Activated CD4-positive, alpha-beta T cell treated with anti-CD3 and anti-CD28 coated beads, Interleukin-2, amount 10 ng/mL, durations not matched to agents 7 days and 5 days (primary cell): ENCODE measurements around the gene ZNF69. TPM values are rescaled to one million over a fixed set of nuclear protein-coding genes. Genes with fewer than 3 reads are reported as not detected.
"Not testable (repeated sequence)": the region's sequence is repeated elsewhere in the genome, so short reads cannot be mapped to it uniquely, and the experiment has no call there.

ENCODE experiments used
- CTCF ChIA-PET: fragments of 350-600 bp; sonication (Branson Sonifier 250); formaldehyde crosslinking; loops from one replicate; lab custom pipeline; 2021; ENCODE audit warnings: antibody characterized with exemption; lab: Charles Lee
- POLR2A ChIA-PET: fragments of 350-600 bp; sonication (Branson Sonifier 250); formaldehyde crosslinking; loops from one replicate; lab custom pipeline; 2021; ENCODE audit warnings: antibody characterized with exemption; lab: Charles Lee
- DNase-seq: peaks from one replicate; pipeline ENCODE4 v3.0.0-alpha.2; 2020
- H3K27ac Mint-ChIP-seq: one replicate; pipeline ENCODE4 v1.8.0; 2021; ENCODE audit warnings: mild to moderate bottlenecking, moderate library complexity, mixed read lengths
- H3K27me3 Mint-ChIP-seq: one replicate; pipeline ENCODE4 v1.8.0; 2021; ENCODE audit warnings: mixed read lengths
- H3K36me3 Mint-ChIP-seq: one replicate; pipeline ENCODE4 v1.8.0; 2021; ENCODE audit warnings: low read depth, mixed read lengths
- H3K4me1 Mint-ChIP-seq: one replicate; pipeline ENCODE4 v1.8.0; 2021; ENCODE audit warnings: mixed read lengths
- H3K4me3 Mint-ChIP-seq: one replicate; pipeline ENCODE4 v1.8.0; 2021; ENCODE audit warnings: mild to moderate bottlenecking, moderate library complexity, mixed read lengths
- H3K9me3 Mint-ChIP-seq: one replicate; pipeline ENCODE4 v1.8.0; 2021; ENCODE audit warnings: mixed read lengths
- total RNA-seq, 2 experiments: library from RNA; stranded (reverse); gene quantifications; one replicate each; pipeline ENCODE4 v1.2.3, GENCODE V29; 2021

ZNF69 gene
- total RNA-seq, 2 experiments from 2014 or later = 4.2 to 4.5 TPM

DNA sequence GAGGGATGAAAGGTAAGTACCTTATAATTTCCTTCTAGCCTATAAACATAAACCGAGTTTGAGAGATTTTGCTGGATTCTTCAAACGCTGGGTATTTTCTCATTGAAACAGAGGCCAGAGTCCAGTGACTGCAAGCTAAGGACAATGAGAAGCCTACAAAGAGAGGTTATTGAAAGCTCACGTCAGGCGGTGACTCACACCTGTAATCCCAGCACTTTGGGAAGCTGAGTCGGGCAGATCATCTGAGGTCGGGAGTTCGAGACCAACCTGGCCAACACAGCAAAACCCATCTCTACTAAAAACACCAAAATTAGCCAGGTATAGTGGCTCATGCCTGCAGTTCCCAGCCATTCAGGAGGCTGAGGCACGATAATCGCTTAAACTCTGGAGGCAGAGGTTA, 15.0 kb upstream of the ZNF69 start:
- Mint-ChIP-seq H3K4me1 (no peaks in the 10 kb centered on the region), H3K27ac (no peak overlapping the region), H3K27me3 (no peaks in the 10 kb centered on the region), H3K9me3 (peaks cover 46% of the 10 kb centered on the region), H3K36me3 (peaks cover 24% of the 10 kb centered on the region), H3K4me3 (no peak overlapping the region)
- ChIA-PET POLR2A (no interaction called here), CTCF (interaction anchor here (0.6 kb wide), 2 partner anchors 91 to 204 kb away, joined by 3 read pairs; no protein-coding TSS in a partner anchor)
- DNase-seq = no peak

GRCh38 chr19:11873762-11874161, 13.8 kb upstream of the ZNF69 start:
- CTCF ChIA-PET = interaction anchor here (0.5 kb wide), 1 partner anchor 66 kb away, joined by 3 read pairs; no protein-coding TSS in a partner anchor
- no peak for DNase-seq
- H3K9me3 Mint-ChIP-seq = peaks cover 36% of the 10 kb centered on the region
- peaks cover 12% of the 10 kb centered on the region for H3K36me3 Mint-ChIP-seq
- POLR2A ChIA-PET = no interaction called here
- H3K27me3 Mint-ChIP-seq = no peaks in the 10 kb centered on the region
- H3K27ac Mint-ChIP-seq = no peak overlapping the region
- H3K4me1 Mint-ChIP-seq = no peaks in the 10 kb centered on the region
- no peak overlapping the region for H3K4me3 Mint-ChIP-seq

DNA sequence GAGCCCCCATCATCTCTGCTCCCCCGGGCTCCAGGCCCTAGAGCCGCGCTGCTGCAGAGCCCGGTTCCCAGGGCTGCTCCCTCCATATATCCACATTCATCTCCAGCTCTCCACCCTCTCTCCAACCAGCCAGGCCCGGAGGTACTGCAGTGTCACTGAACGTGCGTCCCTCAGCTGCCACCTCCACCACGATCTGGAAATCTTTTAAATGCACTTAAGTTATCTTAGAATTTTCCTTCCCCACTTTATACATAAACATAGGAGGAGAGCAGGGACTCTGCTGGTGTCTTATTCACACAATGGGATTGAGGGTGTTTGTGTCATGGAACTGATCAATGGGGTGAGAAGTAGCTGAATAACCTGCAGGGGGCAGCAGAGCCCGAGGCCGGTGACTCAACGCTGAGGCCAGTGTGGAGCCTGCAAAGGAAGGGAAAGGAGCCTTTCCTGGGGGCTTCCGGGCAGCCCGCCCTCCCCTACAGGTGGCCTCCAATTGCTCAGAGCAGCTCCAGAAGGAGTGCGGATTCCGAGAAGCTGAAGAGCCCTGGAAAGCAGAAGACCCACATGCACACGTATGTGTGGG, 7.8 kb upstream of the ZNF69 start:
- H3K27ac Mint-ChIP-seq, H3K36me3 Mint-ChIP-seq, H3K9me3 Mint-ChIP-seq, H3K4me3 Mint-ChIP-seq, H3K4me1 Mint-ChIP-seq, POLR2A ChIA-PET: not testable (repeated sequence)
- DNase-seq = peak; percentile 50
- CTCF ChIA-PET = interaction anchor here (0.6 to 1.8 kb wide), 7 partner anchors 44 to 261 kb away, joined by 3 to 7 read pairs (median 4); partner anchors contain the start of gene ZNF20
- peaks cover 11% of the 10 kb centered on the region for H3K27me3 Mint-ChIP-seq

GRCh38 chr19:11880598-11880997, 7.0 kb upstream of the ZNF69 start:
- Mint-ChIP-seq H3K27ac (no peak overlapping the region), H3K27me3 (peaks cover 11% of the 10 kb centered on the region), H3K36me3 (no peaks in the 10 kb centered on the region), H3K9me3 (peaks cover 7% of the 10 kb centered on the region), H3K4me3 (no peak overlapping the region), H3K4me1 (peaks cover 8% of the 10 kb centered on the region)
- no peak for DNase-seq
- CTCF ChIA-PET = interaction anchor here (0.6 to 1.7 kb wide), 6 partner anchors 43 to 260 kb away, joined by 3 to 7 read pairs (median 4); partner anchors contain the start of gene ZNF20
- POLR2A ChIA-PET = no interaction called here

- no peak overlapping the region for H3K4me3 Mint-ChIP-seq
- CTCF ChIA-PET = interaction anchor here (1.2 to 1.7 kb wide), 3 partner anchors 43 to 259 kb away, joined by 3 to 7 read pairs (median 4); partner anchors contain the start of gene ZNF20
- peak; percentile 78 for DNase-seq
- no peak overlapping the region for H3K27ac Mint-ChIP-seq
- H3K36me3 Mint-ChIP-seq = peaks cover under 1% of the 10 kb centered on the region
- POLR2A ChIA-PET = no interaction called here
- peaks cover 11% of the 10 kb centered on the region for H3K27me3 Mint-ChIP-seq
- peaks cover 9% of the 10 kb centered on the region for H3K9me3 Mint-ChIP-seq
- H3K4me1 Mint-ChIP-seq = peaks cover 8% of the 10 kb centered on the region
These were observed 6.3 kb upstream of the ZNF69 start for GRCh38 chr19:11881151-11881800.

- H3K9me3 Mint-ChIP-seq = peaks cover 9% of the 10 kb centered on the region
- no peak overlapping the region for H3K4me3 Mint-ChIP-seq
- H3K36me3 Mint-ChIP-seq = peaks cover 4% of the 10 kb centered on the region
- no peak overlapping the region for H3K27ac Mint-ChIP-seq
- no peak for DNase-seq
- H3K27me3 Mint-ChIP-seq = peaks cover 11% of the 10 kb centered on the region
- H3K4me1 Mint-ChIP-seq = peaks cover 17% of the 10 kb centered on the region
- POLR2A ChIA-PET = no interaction called here
- CTCF ChIA-PET = interaction anchor here (0.5 to 1.2 kb wide), 4 partner anchors 9 to 710 kb away, joined by 3 to 4 read pairs (median 4); no protein-coding TSS in a partner anchor
These were observed 5.0 kb upstream of the ZNF69 start for GRCh38 chr19:11882606-11883005.

DNA sequence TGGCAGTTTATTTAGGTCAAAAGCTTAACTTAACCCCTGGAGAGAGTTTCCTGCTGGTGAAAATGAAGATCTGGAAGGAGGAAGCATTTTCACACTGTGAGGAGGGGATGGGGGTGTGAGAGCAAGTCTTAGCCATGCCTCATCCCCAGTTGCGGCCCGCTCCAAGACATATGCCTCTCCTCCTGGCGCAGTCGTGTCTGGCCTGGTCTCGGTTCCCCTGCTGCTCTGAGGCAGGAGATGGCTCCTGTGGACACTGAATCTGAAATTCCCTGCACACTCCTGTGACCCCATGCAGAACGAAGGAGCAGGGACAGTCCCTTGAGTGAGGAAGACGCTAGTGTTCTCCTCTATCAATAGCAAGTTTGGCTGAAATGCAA, 360 bp upstream of the ZNF69 start:
- Mint-ChIP-seq H3K27ac (peak overlapping the region; percentile 95), H3K4me3 (peak overlapping the region; percentile 90), H3K27me3 (peaks cover 7% of the 10 kb centered on the region), H3K9me3 (peaks cover 16% of the 10 kb centered on the region), H3K4me1 (peaks cover 30% of the 10 kb centered on the region), H3K36me3 (peaks cover 17% of the 10 kb centered on the region)
- POLR2A ChIA-PET = no interaction called here
- no peak for DNase-seq
- CTCF ChIA-PET = no interaction called here

GRCh38 chr19:11889901-11890300, 2.3 kb downstream of the ZNF69 start:
- H3K9me3 Mint-ChIP-seq = peaks cover 30% of the 10 kb centered on the region
- peaks cover 30% of the 10 kb centered on the region for H3K4me1 Mint-ChIP-seq
- H3K27me3 Mint-ChIP-seq, DNase-seq, POLR2A ChIA-PET, H3K4me3 Mint-ChIP-seq, CTCF ChIA-PET: not testable (repeated sequence)
- H3K36me3 Mint-ChIP-seq = peaks cover 29% of the 10 kb centered on the region
- peak overlapping the region; percentile 51 for H3K27ac Mint-ChIP-seq

GRCh38 chr19:11890634-11891033, 3.1 kb downstream of the ZNF69 start:
- Mint-ChIP-seq H3K27ac (no peak overlapping the region), H3K27me3 (no peaks in the 10 kb centered on the region), H3K4me1 (peaks cover 30% of the 10 kb centered on the region), H3K36me3 (peaks cover 34% of the 10 kb centered on the region), H3K9me3 (peaks cover 36% of the 10 kb centered on the region), H3K4me3 (no peak overlapping the region)
- DNase-seq = no peak
- ChIA-PET POLR2A (no interaction called here), CTCF (no interaction called here)

DNA sequence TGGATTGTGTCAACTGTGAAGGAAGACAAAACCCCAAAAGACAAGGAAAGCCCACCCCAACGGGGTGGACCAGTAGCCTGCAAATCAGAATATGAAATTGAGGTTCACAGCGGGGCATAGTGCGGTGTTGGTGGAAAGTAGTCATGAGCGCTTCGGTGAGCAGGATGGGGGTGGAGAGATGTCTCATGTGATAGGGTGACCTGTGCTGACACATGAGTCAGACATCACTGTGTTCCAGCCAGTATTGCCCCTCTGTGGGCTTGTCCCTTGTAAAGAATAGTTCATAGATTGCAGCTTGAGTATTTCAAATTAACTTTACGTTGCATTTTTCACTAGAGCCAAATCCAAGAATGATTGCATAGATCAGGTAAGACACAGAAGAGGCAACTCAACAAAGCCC, 7.3 kb downstream of the ZNF69 start:
- Mint-ChIP-seq H3K9me3 (peaks cover 39% of the 10 kb centered on the region), H3K4me1 (peaks cover under 1% of the 10 kb centered on the region), H3K4me3 (no peak overlapping the region), H3K36me3 (peaks cover 22% of the 10 kb centered on the region), H3K27me3 (no peaks in the 10 kb centered on the region), H3K27ac (no peak overlapping the region)
- ChIA-PET CTCF (no interaction called here), POLR2A (no interaction called here)
- no peak for DNase-seq

GRCh38 chr19:11902228-11902627, 14.6 kb downstream of the ZNF69 start:
- DNase-seq = no peak
- CTCF ChIA-PET = no interaction called here
- H3K4me3 Mint-ChIP-seq = no peak overlapping the region
- H3K27ac Mint-ChIP-seq = no peak overlapping the region
- POLR2A ChIA-PET = no interaction called here
- peaks cover 38% of the 10 kb centered on the region for H3K36me3 Mint-ChIP-seq
- no peaks in the 10 kb centered on the region for H3K4me1 Mint-ChIP-seq
- H3K27me3 Mint-ChIP-seq = no peaks in the 10 kb centered on the region
- peaks cover 62% of the 10 kb centered on the region for H3K9me3 Mint-ChIP-seq

- H3K4me3 Mint-ChIP-seq = no peak overlapping the region
- CTCF ChIA-PET = no interaction called here
These were observed 18.3 kb downstream of the ZNF69 start for GRCh38 chr19:11905928-11906327.

GRCh38 chr19:11911937-11912336, 24.4 kb downstream of the ZNF69 start:
- DNase-seq, H3K4me3 Mint-ChIP-seq, H3K27me3 Mint-ChIP-seq, H3K4me1 Mint-ChIP-seq, H3K27ac Mint-ChIP-seq, CTCF ChIA-PET, POLR2A ChIA-PET: not testable (repeated sequence)
- Mint-ChIP-seq H3K9me3 (peaks cover 38% of the 10 kb centered on the region), H3K36me3 (peaks cover 10% of the 10 kb centered on the region)

More at GRCh38 chr19:11905928-11906327, 18.3 kb downstream of the ZNF69 start:
- no peak for DNase-seq
- Mint-ChIP-seq H3K36me3 (peaks cover 35% of the 10 kb centered on the region), H3K27ac (no peak overlapping the region), H3K27me3 (no peaks in the 10 kb centered on the region), H3K9me3 (peaks cover 63% of the 10 kb centered on the region), H3K4me1 (no peaks in the 10 kb centered on the region)
- POLR2A ChIA-PET = no interaction called here
